SK-N-SH (cell line): Measurements from ENCODE around the gene TJP2. TPM values are rescaled to one million over a fixed set of nuclear protein-coding genes. Genes with fewer than 3 reads are reported as not detected.

ENCODE experiments used
- CTCF ChIA-PET: fragments of 300-600, 350-600 bp; formaldehyde crosslinking; extraction: SDS; loops from one replicate; lab custom pipeline; 2021; lab: Yijun Ruan, JAX
- POLR2A ChIA-PET: fragments of 350-600 bp; sonication (Branson Sonifier 250); formaldehyde crosslinking; extraction: SDS; loops from one replicate; lab custom pipeline; 2020; ENCODE audit warnings: antibody characterized with exemption, inconsistent platforms; lab: Yijun Ruan, JAX
- DNase-seq: peaks from one replicate; pipeline ENCODE4 v3.0.0; 2012
- H2AFZ ChIP-seq: fragments of 200-600 bp; sonication (generic); 2 replicates; pipeline ENCODE4 v1.8.1; 2016; ENCODE audit warnings: antibody characterized with exemption, mild to moderate bottlenecking, low read depth
- H3F3A ChIP-seq: fragments of 200-600 bp; sonication (generic); replicated peaks from 2 replicates; pipeline ENCODE3; 2016; ENCODE audit warnings: antibody characterized with exemption, mild to moderate bottlenecking; ENCODE audit not compliant: insufficient read depth
- H3K27ac ChIP-seq, 2 experiments: fragments of 200-500 bp in 1 of 2; fragments of 200-600 bp in 1 of 2; sonication (Bioruptor generic) in 1 of 2; sonication (generic), shearing (Covaris generic) in 1 of 2; 2 replicates each; pipeline versions ENCODE4 v1.5.1 to v1.6.1; 2014 to 2016; ENCODE audit warnings: low read depth in 2 of 2, inconsistent platforms in 1 of 2, low read length in 1 of 2, mild to moderate bottlenecking in 1 of 2, mixed read lengths in 1 of 2
- H3K27me3 ChIP-seq: fragments of 200-600 bp; sonication (generic), shearing (Covaris generic); 2 replicates; pipeline ENCODE4 v1.6.1; 2016; ENCODE audit warnings: mixed run types; ENCODE audit not compliant: insufficient read depth
- H3K36me3 ChIP-seq, 2 experiments: fragments of 200-500 bp in 1 of 2; fragments of 200-600 bp in 1 of 2; sonication (Bioruptor generic) in 1 of 2; sonication (generic) in 1 of 2; replicated peaks in 1 of 2; 2 replicates each; pipeline versions ENCODE3 to v1.5.1; 2014 to 2016; ENCODE audit warnings: low read length in 1 of 2, mild to moderate bottlenecking in 1 of 2; ENCODE audit not compliant: insufficient read depth in 2 of 2, control insufficient read depth in 1 of 2
- H3K4me1 ChIP-seq, 2 experiments: fragments of 200-500 bp in 1 of 2; fragments of 200-600 bp in 1 of 2; sonication (Bioruptor generic) in 1 of 2; sonication (generic), shearing (Covaris generic) in 1 of 2; 2 replicates each; pipeline versions ENCODE4 v1.5.1 to v1.6.1; 2014 to 2016; ENCODE audit warnings: low read depth in 1 of 2, low read length in 1 of 2, mixed run types in 1 of 2; ENCODE audit not compliant: insufficient read depth in 2 of 2, control insufficient read depth in 1 of 2
- H3K4me2 ChIP-seq: fragments of 200-600 bp; sonication (generic), shearing (Covaris generic); 2 replicates; pipeline ENCODE4 v1.6.1; 2017; ENCODE audit warnings: mixed run types
- H3K4me3 ChIP-seq, 2 experiments: fragments of 200-500 bp in 1 of 2; fragments of 200-600 bp in 1 of 2; sonication (Bioruptor generic) in 1 of 2; sonication (generic), shearing (Covaris generic) in 1 of 2; 2 replicates each; pipeline versions ENCODE4 v1.5.1 to v1.8.1; 2014 to 2016; ENCODE audit warnings: low read depth in 2 of 2, inconsistent platforms in 1 of 2, low read length in 1 of 2, mild to moderate bottlenecking in 1 of 2, mixed read lengths in 1 of 2, moderate library complexity in 1 of 2
- H3K79me2 ChIP-seq: fragments of 200-600 bp; sonication (generic); 2 replicates; pipeline ENCODE4 v1.8.1; 2017; ENCODE audit warnings: mild to moderate bottlenecking; ENCODE audit not compliant: insufficient read depth
- H3K9ac ChIP-seq: fragments of 200-600 bp; sonication (generic); 2 replicates; pipeline ENCODE4 v1.6.1; 2017; ENCODE audit warnings: mixed run types
- H3K9me2 ChIP-seq: fragments of 200-600 bp; sonication (generic); 2 replicates; pipeline ENCODE4 v1.6.1; 2017; ENCODE audit warnings: mixed run types
- H3K9me3 ChIP-seq: fragments of 200-600 bp; sonication (generic); 2 replicates; pipeline ENCODE4 v1.6.1; 2017; ENCODE audit warnings: mixed run types, mild to moderate bottlenecking, moderate library complexity
- H4K20me1 ChIP-seq: fragments of 200-600 bp; sonication (generic); 2 replicates; pipeline ENCODE4 v1.6.1; 2017; ENCODE audit warnings: mild to moderate bottlenecking, mixed run types; ENCODE audit not compliant: insufficient read depth
- CHD2 ChIP-seq: fragments of 150-350 bp; IDR thresholded peaks from 2 replicates; pipeline ENCODE4 v1.6.1; 2018; ENCODE audit warnings: low read length; ENCODE audit not compliant: partially characterized antibody
- CTCF ChIP-seq: fragments of 200-600 bp; sonication (generic); IDR thresholded peaks from 2 replicates; pipeline ENCODE4 v1.6.1; 2017; ENCODE audit warnings: antibody characterized with exemption, mild to moderate bottlenecking, moderate library complexity
- ELF1 ChIP-seq: IDR thresholded peaks from 2 replicates; pipeline ENCODE4 v1.4.0; 2012
- EP300 ChIP-seq, 2 experiments: IDR thresholded peaks; 2 replicates each; pipeline versions ENCODE4 v1.4.0 to v1.6.1; 2012; ENCODE audit warnings: borderline replicate concordance in 1 of 2, low read depth in 1 of 2, low read length in 1 of 2
- EZH2phosphoT487 ChIP-seq: fragments of 200-600 bp; sonication (generic); IDR thresholded peaks from 2 replicates; pipeline ENCODE4 v1.6.1; 2017; ENCODE audit warnings: low read depth, mixed run types, mild to moderate bottlenecking, antibody characterized with exemption, moderate library complexity, borderline replicate concordance
- FOXJ3 ChIP-seq: sonication (generic); formaldehyde crosslinking; IDR thresholded peaks from 2 replicates; pipeline ENCODE4 v1.5.1; 2020; ENCODE audit warnings: mild to moderate bottlenecking, missing genetic modification reagents
- GABPA ChIP-seq: IDR thresholded peaks from 2 replicates; pipeline ENCODE4 v1.4.0; 2012; ENCODE audit warnings: low read depth, mild to moderate bottlenecking
- GATA2 ChIP-seq: sonication (generic); formaldehyde crosslinking; IDR thresholded peaks from 2 replicates; pipeline ENCODE4 v1.5.0; 2020; ENCODE audit warnings: mild to moderate bottlenecking, missing genetic modification reagents
- IRF3 ChIP-seq: fragments of 150-350 bp; IDR thresholded peaks from 2 replicates; pipeline ENCODE4 v1.6.1; 2016; ENCODE audit warnings: mild to moderate bottlenecking, low read depth, low read length
- MAX ChIP-seq: IDR thresholded peaks from 2 replicates; pipeline ENCODE4 v1.4.0; 2012; ENCODE audit warnings: low read depth
- MEF2A ChIP-seq: IDR thresholded peaks from 2 replicates; pipeline ENCODE4 v1.4.0; 2012; ENCODE audit warnings: low read depth, borderline replicate concordance
- MXI1 ChIP-seq: IDR thresholded peaks from 2 replicates; pipeline ENCODE4 v1.6.1; 2012; ENCODE audit warnings: mild to moderate bottlenecking, low read depth, low read length, improper control_type of control experiment
- NRF1 ChIP-seq: IDR thresholded peaks from 2 replicates; pipeline ENCODE4 v1.6.1; 2012; ENCODE audit warnings: low read depth, mild to moderate bottlenecking, low read length
- POLR2AphosphoS5 ChIP-seq: IDR thresholded peaks from 2 replicates; pipeline ENCODE4 v1.6.1; 2012; ENCODE audit warnings: low read depth, low read length
- RXRA ChIP-seq: IDR thresholded peaks from 2 replicates; pipeline ENCODE4 v1.4.0; 2012; ENCODE audit warnings: low read depth, mild to moderate bottlenecking, borderline replicate concordance
- TAF1 ChIP-seq: IDR thresholded peaks from 2 replicates; pipeline ENCODE4 v1.6.1; 2012; ENCODE audit warnings: low read depth, mild to moderate bottlenecking, low read length, moderate library complexity, borderline replicate concordance
- TCF12 ChIP-seq: IDR thresholded peaks from 2 replicates; pipeline ENCODE4 v1.4.0; 2012
- WGBS: methylation state at CpG from one replicate; pipeline ENCODE4 v1.1.6; 2017; ENCODE audit warnings: low lambda C conversion rate; 5-methylcytosine and 5-hydroxymethylcytosine counted together
- polyA plus RNA-seq, 3 experiments: library from polyadenylated mRNA; depleted of rRNA; stranded (reverse); fragments of >200 nt; gene quantifications; 2 replicates each; pipeline ENCODE4 v1.2.3, GENCODE V29; 2012
- TF ChIP-seq, protein P1 (sequence below): IDR thresholded peaks from 2 replicates; pipeline ENCODE4 v1.4.0; 2012; ENCODE audit warnings: low read depth, borderline replicate concordance

The TJP2 gene
- polyA plus RNA-seq, 1 of the 3 experiments (the other 2 are of a cell fraction) = 17.7 TPM

DNA sequence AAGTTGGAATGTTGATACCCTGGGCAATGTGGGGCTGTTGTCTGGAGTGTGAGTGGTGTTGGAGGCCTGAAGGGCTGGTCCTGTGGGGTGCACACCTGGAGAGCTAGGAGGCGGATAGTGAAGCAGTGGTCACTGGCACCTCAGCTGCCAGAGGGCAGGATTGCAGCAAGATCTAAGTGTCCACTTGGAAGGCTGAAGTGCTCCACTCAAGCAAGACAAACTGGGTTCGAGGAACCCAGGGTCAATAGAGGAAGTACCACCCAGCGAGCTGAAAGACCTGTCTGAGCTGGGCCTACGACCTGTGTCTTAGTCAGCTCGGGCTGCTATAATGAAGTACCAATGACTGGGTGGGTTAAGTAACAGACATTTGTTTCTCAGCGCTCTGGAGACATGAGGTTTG, 39.7 kb upstream of the TJP2 start:
- Histone ChIP-seq H3K9ac (no peak overlapping the region), H3K9me2 (no peaks in the 10 kb centered on the region), H4K20me1 (no peaks in the 10 kb centered on the region), H3K4me2 (no peak overlapping the region), H3F3A (peaks cover 11% of the 10 kb centered on the region), H3K27ac (no peak overlapping the region), H2AFZ (no peak overlapping the region), H3K27me3 (no peaks in the 10 kb centered on the region), H3K36me3 (no peaks in the 10 kb centered on the region), H3K4me1 (peaks cover 14 to 20% of the 10 kb centered on the region in 2 experiments; a peak in 3 of 4 replicates), H3K79me2 (no peaks in the 10 kb centered on the region), H3K9me3 (no peaks in the 10 kb centered on the region), H3K4me3 (no peak overlapping the region)
- WGBS = 96% methylated on average over 6 of the region's 6 CpGs
- TF ChIP-seq, protein P1, sequence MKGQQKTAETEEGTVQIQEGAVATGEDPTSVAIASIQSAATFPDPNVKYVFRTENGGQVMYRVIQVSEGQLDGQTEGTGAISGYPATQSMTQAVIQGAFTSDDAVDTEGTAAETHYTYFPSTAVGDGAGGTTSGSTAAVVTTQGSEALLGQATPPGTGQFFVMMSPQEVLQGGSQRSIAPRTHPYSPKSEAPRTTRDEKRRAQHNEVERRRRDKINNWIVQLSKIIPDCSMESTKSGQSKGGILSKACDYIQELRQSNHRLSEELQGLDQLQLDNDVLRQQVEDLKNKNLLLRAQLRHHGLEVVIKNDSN = no peak
- TF ChIP-seq CTCF (no peak), MEF2A (no peak), NRF1 (no peak), TAF1 (no peak), ELF1 (no peak), POLR2AphosphoS5 (no peak), TCF12 (no peak), RXRA (no peak), IRF3 (no peak)
- ChIA-PET POLR2A (no interaction called here), CTCF (interaction anchor here (1.0 kb wide), 1 partner anchor 15 kb away, joined by 3 read pairs; no protein-coding TSS in a partner anchor)
- DNase-seq = no peak

DNA sequence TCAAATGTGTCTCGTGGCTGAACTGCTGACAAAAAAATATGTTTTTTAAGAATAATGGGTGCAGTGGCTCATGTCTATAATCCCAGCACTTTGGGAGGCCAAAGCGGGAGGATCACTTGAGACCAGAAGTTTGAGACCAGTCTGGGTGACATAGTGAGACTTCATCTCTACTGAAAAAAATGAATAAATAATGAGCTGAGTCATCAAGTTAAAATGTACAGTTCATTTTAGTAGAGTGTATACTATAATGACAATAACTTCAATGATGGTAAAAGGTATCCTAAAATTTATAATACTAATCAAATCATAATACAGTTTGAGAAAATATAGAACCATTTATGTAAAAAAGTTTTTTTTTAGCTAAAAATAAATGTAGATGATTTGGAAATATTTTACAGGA, 37.9 kb upstream of the TJP2 start:
- no peak for TF ChIP-seq CHD2
- TF ChIP-seq ELF1 = no peak
- no peak for TF ChIP-seq POLR2AphosphoS5
- TF ChIP-seq RXRA = no peak
- no peak for TF ChIP-seq MXI1
- TF ChIP-seq MAX = no peak
- TF ChIP-seq IRF3 = no peak
- TF ChIP-seq FOXJ3 (CRISPR knock-in tag) = no peak
- TF ChIP-seq CTCF = no peak
- TF ChIP-seq GATA2 = no peak
- no peak for TF ChIP-seq GABPA
- no peak for TF ChIP-seq EZH2phosphoT487
- TF ChIP-seq EP300 (IDR thresholded peaks at IDR 0.05; ENCODE audit: borderline replicate concordance in 1 of 2, low read depth in 1 of 2, low read length in 1 of 2) = no peak
- TF ChIP-seq, all 33 proteins: peak for 0
- H3K4me3 ChIP-seq = no peak overlapping the region
- 95% methylated on average over 2 of the region's 2 CpGs for WGBS
- H3K9me2 ChIP-seq = no peaks in the 10 kb centered on the region
- no peak overlapping the region for H3K9ac ChIP-seq
- no peaks in the 10 kb centered on the region for H3K27me3 ChIP-seq
- DNase-seq = no peak
- no peak overlapping the region for H3K27ac ChIP-seq
- H2AFZ ChIP-seq = no peak overlapping the region
- CTCF ChIA-PET = interaction anchor here (1.0 to 2.2 kb wide), 3 partner anchors 14 to 82 kb away, joined by 4 to 6 read pairs (median 5); no protein-coding TSS in a partner anchor
- no peaks in the 10 kb centered on the region for H4K20me1 ChIP-seq
- peaks cover 7 to 10% of the 10 kb centered on the region in 2 experiments; a peak in 3 of 4 replicates for H3K4me1 ChIP-seq
- H3F3A ChIP-seq = peaks cover 8% of the 10 kb centered on the region
- no peaks in the 10 kb centered on the region for H3K36me3 ChIP-seq
- no peaks in the 10 kb centered on the region for H3K79me2 ChIP-seq
- POLR2A ChIA-PET = no interaction called here
- no peaks in the 10 kb centered on the region for H3K9me3 ChIP-seq
- no peak overlapping the region for H3K4me2 ChIP-seq
